ENCODE data around the gene RSAD1. TPM values are rescaled to one million over a fixed set of nuclear protein-coding genes. Genes with fewer than 3 reads are reported as not detected.

Gene RSAD1
- polyA plus RNA-seq, 3 donors, result 20.6 to 40.0 (median 21.2) TPM

GRCh38 chr17:50493744-50494143, 15.1 kb downstream of the RSAD1 start:
- Histone ChIP-seq H3K79me2 (ENCODE audit: insufficient read depth, low read length) (no peaks in the 10 kb centered on the region), H3K27ac (ENCODE audit: low read depth in 1 of 2, low read length in 2 of 2) (no peak overlapping the region), H3K4me2 (replicated peaks; ENCODE audit: extremely low read depth, low read length, poor library complexity, severe bottlenecking) (no peak overlapping the region), H3K9ac (ENCODE audit: insufficient read depth, low read length, poor library complexity, severe bottlenecking) (no peak overlapping the region), H2AFZ (ENCODE audit: insufficient read depth, low read depth, low read length, poor library complexity, severe bottlenecking) (no peak overlapping the region), H3K36me3 (replicated peaks in 1 of 2; ENCODE audit: control insufficient read depth in 1 of 2, insufficient read depth in 2 of 2, low read length in 2 of 2) (no peaks in the 10 kb centered on the region), H3K27me3 (ENCODE audit: control insufficient read depth in 2 of 2, insufficient read depth in 2 of 2, low read length in 2 of 2) (no peaks in the 10 kb centered on the region), H4K20me1 (ENCODE audit: insufficient read depth, low read length) (no peaks in the 10 kb centered on the region), H3K4me1 (ENCODE audit: control insufficient read depth in 1 of 2, insufficient read depth in 2 of 2, low read length in 2 of 2) (no peaks in the 10 kb centered on the region), H3K9me3 (replicated peaks in 1 of 2; ENCODE audit: control insufficient read depth in 1 of 2, insufficient read depth in 1 of 2, low read length in 2 of 2) (no peaks in the 10 kb centered on the region), H3K4me3 (replicated peaks in 1 of 3; ENCODE audit: low read depth in 2 of 3, low read length in 3 of 3) (no peak overlapping the region)
- no peaks in the 10 kb centered on the region for H3K36me3 Mint-ChIP-seq
- intact Hi-C loops (cut with micrococcal nuclease), result no loop called here
- H3K4me3 Mint-ChIP-seq, result no peak overlapping the region
- no peaks in the 10 kb centered on the region for H3K9me3 Mint-ChIP-seq
- H3K4me1 Mint-ChIP-seq, result peaks cover 8% of the 10 kb centered on the region
- WGBS (ENCODE audit: insufficient coverage), result 80% methylated on average over 2 of the region's 3 CpGs
- no peak for TF ChIP-seq CTCF (IDR thresholded peaks at IDR 0.05)
- peaks cover 1 to 9% (median 4%) of the 10 kb centered on the region in 3 donors for H3K27me3 Mint-ChIP-seq (ENCODE audit: low read depth in 3 of 3)
- no peak overlapping the region for H3K27ac Mint-ChIP-seq
- DNase-seq, result no peak

GRCh38 chr17:50495217-50495823, 16.7 kb downstream of the RSAD1 start:
- Histone ChIP-seq H3K4me2 (replicated peaks; ENCODE audit: extremely low read depth, low read length, poor library complexity, severe bottlenecking) (no peak overlapping the region), H3K4me3 (replicated peaks in 1 of 3; ENCODE audit: low read depth in 2 of 3, low read length in 3 of 3) (no peak overlapping the region), H3K27ac (ENCODE audit: low read depth in 1 of 2, low read length in 2 of 2) (no peak overlapping the region), H2AFZ (ENCODE audit: insufficient read depth, low read depth, low read length, poor library complexity, severe bottlenecking) (no peak overlapping the region), H3K4me1 (ENCODE audit: control insufficient read depth in 1 of 2, insufficient read depth in 2 of 2, low read length in 2 of 2) (no peaks in the 10 kb centered on the region), H3K9me3 (replicated peaks in 1 of 2; ENCODE audit: control insufficient read depth in 1 of 2, insufficient read depth in 1 of 2, low read length in 2 of 2) (no peaks in the 10 kb centered on the region), H3K79me2 (ENCODE audit: insufficient read depth, low read length) (no peaks in the 10 kb centered on the region), H4K20me1 (ENCODE audit: insufficient read depth, low read length) (no peaks in the 10 kb centered on the region), H3K27me3 (ENCODE audit: control insufficient read depth in 2 of 2, insufficient read depth in 2 of 2, low read length in 2 of 2) (no peaks in the 10 kb centered on the region), H3K36me3 (replicated peaks in 1 of 2; ENCODE audit: control insufficient read depth in 1 of 2, insufficient read depth in 2 of 2, low read length in 2 of 2) (no peaks in the 10 kb centered on the region), H3K9ac (ENCODE audit: insufficient read depth, low read length, poor library complexity, severe bottlenecking) (no peak overlapping the region)
- H3K9me3 Mint-ChIP-seq, result no peaks in the 10 kb centered on the region
- H3K36me3 Mint-ChIP-seq, result no peaks in the 10 kb centered on the region
- intact Hi-C loops (cut with micrococcal nuclease), result no loop called here
- H3K4me1 Mint-ChIP-seq, result peaks cover 4% of the 10 kb centered on the region
- no peak overlapping the region for H3K27ac Mint-ChIP-seq
- TF ChIP-seq CTCF (IDR thresholded peaks at IDR 0.05), result no peak
- H3K27me3 Mint-ChIP-seq (ENCODE audit: low read depth in 3 of 3), result peaks cover 1 to 8% (median 4%) of the 10 kb centered on the region in 3 donors
- no peak for DNase-seq
- no CpG with 5 or more reads among the region's 8 CpGs for WGBS (ENCODE audit: insufficient coverage)
- no peak overlapping the region for H3K4me3 Mint-ChIP-seq

Measured in CD14-positive monocyte (primary cell).